Caco-2 (cell line): ENCODE data around the gene KRT17. TPM values are rescaled to one million over a fixed set of nuclear protein-coding genes. Genes with fewer than 3 reads are reported as not detected.
"Not testable (repeated sequence)": the region's sequence is repeated elsewhere in the genome, so short reads cannot be mapped to it uniquely, and the experiment has no call there.

Experiments used
- BruUV-seq: library from RNA; stranded (reverse); fragments of 400-500 nt; replicated peaks from 2 replicates; lab custom pipeline; 2021; lab: Mats Ljungman, UMichigan
- CTCF ChIA-PET: fragments of 300-600 bp; sonication (Branson Sonifier 250); formaldehyde crosslinking; loops from one replicate; lab custom pipeline; 2022; ENCODE audit warnings: antibody characterized with exemption; lab: Charles Lee
- POLR2A ChIA-PET: fragments of 300-600 bp; sonication (Branson Sonifier 250); formaldehyde crosslinking; loops from one replicate; lab custom pipeline; 2022; ENCODE audit warnings: antibody characterized with exemption; lab: Charles Lee
- DNase-seq, 2 experiments: peaks; one replicate each; pipeline versions ENCODE4 v3.0.0 to v3.0.0-alpha.2; 2020 to 2022
- H3K27me3 ChIP-seq: replicated peaks from 2 replicates; pipeline ENCODE4 v1.6.0; 2011; ENCODE audit warnings: low read length; ENCODE audit not compliant: control insufficient read depth, insufficient read depth
- H3K36me3 ChIP-seq: 2 replicates; pipeline ENCODE4 v1.5.1; 2011; ENCODE audit warnings: low read length; ENCODE audit not compliant: control insufficient read depth, insufficient read depth
- H3K4me1 ChIP-seq: fragments of 250-450 bp; sonication (Bioruptor Pico); 2 replicates; pipeline ENCODE4 v1.5.1; 2020; ENCODE audit warnings: mild to moderate bottlenecking
- H3K4me3 ChIP-seq: 2 replicates; pipeline ENCODE4 v1.5.1; 2011; ENCODE audit warnings: low read depth, mild to moderate bottlenecking, control low read depth, low read length
- H3K9me3 ChIP-seq: fragments of 250-450 bp; sonication (Bioruptor Pico); 2 replicates; pipeline ENCODE4 v1.5.1; 2020; ENCODE audit warnings: mild to moderate bottlenecking, moderate library complexity
- H3K27ac Mint-ChIP-seq: one replicate; pipeline ENCODE4 v1.8.0; 2022; ENCODE audit warnings: mixed read lengths; ENCODE audit not compliant: unreplicated experiment
- H3K27me3 Mint-ChIP-seq: one replicate; pipeline ENCODE4 v1.8.0; 2022; ENCODE audit warnings: mixed read lengths; ENCODE audit not compliant: insufficient read depth, unreplicated experiment
- H3K36me3 Mint-ChIP-seq: one replicate; pipeline ENCODE4 v1.8.0; 2022; ENCODE audit warnings: mild to moderate bottlenecking, mixed read lengths; ENCODE audit not compliant: insufficient read depth, unreplicated experiment
- H3K4me1 Mint-ChIP-seq: one replicate; pipeline ENCODE4 v1.8.0; 2022; ENCODE audit warnings: low read depth, mixed read lengths; ENCODE audit not compliant: unreplicated experiment
- H3K4me3 Mint-ChIP-seq: one replicate; pipeline ENCODE4 v1.8.0; 2022; ENCODE audit warnings: mild to moderate bottlenecking, moderate library complexity, mixed read lengths; ENCODE audit not compliant: unreplicated experiment
- H3K9me3 Mint-ChIP-seq: one replicate; pipeline ENCODE4 v1.8.0; 2022; ENCODE audit warnings: mixed read lengths; ENCODE audit not compliant: unreplicated experiment
- CTCF ChIP-seq, 2 experiments: fragments of 200-600 bp in 1 of 2; IDR thresholded peaks; 1 replicate in 1 of 2; 2 replicates in 1 of 2; pipeline versions ENCODE4 v1.5.1 to v1.8.0; 2011 to 2022; ENCODE audit warnings: antibody characterized with exemption in 1 of 2, control low read depth in 1 of 2, inconsistent platforms in 1 of 2, low read depth in 1 of 2, low read length in 1 of 2, mild to moderate bottlenecking in 1 of 2, moderate library complexity in 1 of 2; ENCODE audit not compliant: insufficient read depth in 1 of 2, severe bottlenecking in 1 of 2, unreplicated experiment in 1 of 2
- intact Hi-C: fragments of 100-400 bp; cut with micrococcal nuclease; formaldehyde crosslinking; loops from one replicate; pipeline ENCODE4 v1.10.0; 2022; ENCODE audit not compliant: unreplicated experiment
- total RNA-seq: library from RNA; stranded (reverse); gene quantifications from 2 replicates; pipeline ENCODE4 v1.2.3, GENCODE V29; 2022

Gene KRT17
- total RNA-seq, 1 experiment from 2014 or later, result 2.8 TPM

- H3K27ac Mint-ChIP-seq, result no peak overlapping the region
- POLR2A ChIA-PET, result interaction anchor here (0.6 kb wide), 1 partner anchor 773 kb away, joined by 3 read pairs; no protein-coding TSS in a partner anchor
- no peaks in the 10 kb centered on the region for H3K9me3 Mint-ChIP-seq
Measured at GRCh38 chr17:41620583-41621434, 3.6 kb downstream of the KRT17 start.

DNA sequence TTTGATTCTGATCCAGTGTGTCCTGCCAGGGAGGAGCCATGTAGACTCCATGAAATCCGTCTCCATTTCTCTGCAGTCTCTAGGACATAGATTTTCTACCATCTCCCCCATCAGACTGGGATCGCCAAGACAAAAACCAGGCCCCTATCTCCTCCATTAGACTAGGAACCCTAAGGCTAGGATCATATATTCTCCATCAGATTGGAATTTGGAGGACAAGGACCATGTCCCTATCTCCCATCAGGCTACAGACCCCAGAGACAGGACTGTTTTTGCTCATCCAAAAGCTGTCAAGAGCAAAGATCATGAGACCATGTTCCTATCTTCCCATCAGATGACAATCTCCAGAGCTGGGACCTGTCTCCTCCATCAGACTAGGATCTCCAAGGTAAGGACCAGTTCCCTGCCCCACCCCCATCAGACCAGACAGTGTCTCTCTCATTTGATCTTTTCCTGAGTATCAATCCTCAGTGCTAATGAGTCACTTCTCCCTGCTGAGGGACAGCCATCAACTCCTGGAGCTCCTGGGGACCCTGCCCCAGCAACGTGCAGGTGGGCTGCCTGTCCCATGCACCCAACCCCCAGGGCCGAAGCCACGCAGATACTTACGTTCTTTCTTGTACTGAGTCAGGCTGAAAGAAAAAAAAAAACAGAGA lies 4.3 kb downstream of the KRT17 start:
- POLR2A ChIA-PET, result interaction anchor here (0.6 kb wide), 1 partner anchor 772 kb away, joined by 3 read pairs; no protein-coding TSS in a partner anchor
- H3K36me3 Mint-ChIP-seq, H3K27me3 ChIP-seq, H3K9me3 ChIP-seq, H3K4me3 Mint-ChIP-seq, BruUV-seq, CTCF ChIA-PET, H3K9me3 Mint-ChIP-seq, H3K36me3 ChIP-seq, H3K4me3 ChIP-seq, H3K27me3 Mint-ChIP-seq, H3K27ac Mint-ChIP-seq, H3K4me1 ChIP-seq, intact Hi-C loops, DNase-seq: not testable (repeated sequence)
- peaks cover 13% of the 10 kb centered on the region for H3K4me1 Mint-ChIP-seq

More at GRCh38 chr17:41620583-41621434, 3.6 kb downstream of the KRT17 start:
- CTCF ChIA-PET, result no interaction called here
- TF ChIP-seq CTCF (IDR thresholded peaks at IDR 0.05; ENCODE audit: insufficient read depth in 1 of 2, low read depth in 1 of 2, low read length in 1 of 2, severe bottlenecking in 1 of 2, unreplicated experiment in 1 of 2), result no peak
- DNase-seq, result peak in 1 of 2 experiments; percentile 25
- Mint-ChIP-seq H3K4me1 (peaks cover 6% of the 10 kb centered on the region), H3K36me3 (no peaks in the 10 kb centered on the region), H3K4me3 (no peak overlapping the region), H3K27me3 (no peaks in the 10 kb centered on the region)
- BruUV-seq, result no TSS peak
- H3K4me1 ChIP-seq, result no peaks in the 10 kb centered on the region
- intact Hi-C loops, result no loop called here
- H3K4me3 ChIP-seq, result no peak overlapping the region
- no peaks in the 10 kb centered on the region for H3K36me3 ChIP-seq
- no peaks in the 10 kb centered on the region for H3K27me3 ChIP-seq
- no peaks in the 10 kb centered on the region for H3K9me3 ChIP-seq

DNA sequence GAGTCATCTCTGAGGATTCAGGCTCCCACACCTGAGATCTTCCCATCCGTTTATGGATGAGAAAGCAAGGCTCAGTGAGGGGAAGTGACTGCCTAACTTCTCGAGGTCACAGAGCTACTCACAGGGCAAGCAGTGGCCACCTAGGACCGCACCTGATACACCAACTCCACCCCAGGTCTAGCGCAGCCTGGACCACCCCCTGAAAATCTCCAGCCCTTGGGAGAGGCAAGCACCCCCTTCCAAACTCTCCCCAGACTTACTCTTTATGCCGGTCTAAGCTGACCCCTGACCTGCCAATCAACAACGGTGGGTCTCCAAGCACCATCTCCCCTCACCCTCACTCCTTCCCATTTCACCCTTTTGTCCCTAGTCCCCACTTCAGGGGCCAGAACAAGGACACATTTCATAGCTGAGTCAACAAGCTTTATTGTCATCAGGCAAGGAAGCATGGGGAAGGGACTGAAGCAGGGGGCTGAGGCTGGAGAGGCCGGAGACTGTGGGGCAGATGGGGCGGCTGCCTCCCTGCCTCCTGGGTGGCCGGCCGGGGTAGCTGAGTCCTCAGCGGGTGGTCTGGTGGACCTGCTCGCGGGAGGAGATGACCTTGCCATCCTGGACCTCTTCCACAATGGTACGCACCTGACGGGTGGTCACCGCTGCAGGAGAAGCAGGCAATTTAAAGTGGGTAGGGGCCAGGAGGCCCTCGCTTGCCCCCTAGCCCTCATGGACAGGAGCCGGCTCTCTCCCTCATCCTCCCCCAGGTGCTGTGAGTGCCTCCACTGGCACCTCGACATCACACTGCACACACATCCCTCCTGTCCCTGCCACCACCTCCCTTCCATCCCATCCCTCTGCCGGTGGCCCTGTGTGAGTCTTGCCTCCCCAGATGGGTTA lies 5.1 kb downstream of the KRT17 start:
- CTCF ChIA-PET, result interaction anchor here (1.0 kb wide), 1 partner anchor 9 kb away, joined by 3 read pairs; no protein-coding TSS in a partner anchor

More for the DNA sequence above, 5.1 kb downstream of the KRT17 start:
- Histone ChIP-seq H3K36me3 (no peaks in the 10 kb centered on the region), H3K4me1 (no peaks in the 10 kb centered on the region), H3K9me3 (no peaks in the 10 kb centered on the region), H3K27me3 (no peaks in the 10 kb centered on the region), H3K4me3 (no peak overlapping the region)
- intact Hi-C loops, result no loop called here
- Mint-ChIP-seq H3K4me1 (peaks cover 8% of the 10 kb centered on the region), H3K27me3 (no peaks in the 10 kb centered on the region), H3K36me3 (no peaks in the 10 kb centered on the region), H3K9me3 (no peaks in the 10 kb centered on the region), H3K27ac (no peak overlapping the region), H3K4me3 (no peak overlapping the region)
- TF ChIP-seq CTCF (IDR thresholded peaks at IDR 0.05; ENCODE audit: insufficient read depth in 1 of 2, low read depth in 1 of 2, low read length in 1 of 2, severe bottlenecking in 1 of 2, unreplicated experiment in 1 of 2), result no peak
- no TSS peak for BruUV-seq
- POLR2A ChIA-PET, result no interaction called here
- DNase-seq, result peak in 1 of 2 experiments; percentile 28
